Progenitor cell of endocrine pancreas (in vitro differentiated cells): ENCODE measurements around the gene ZNF414. TPM values are rescaled to one million over a fixed set of nuclear protein-coding genes. Genes with fewer than 3 reads are reported as not detected.
"Not testable (repeated sequence)": the region's sequence is repeated elsewhere in the genome, so short reads cannot be mapped to it uniquely, and the experiment has no call there.

ENCODE experiments used
- DNase-seq: peaks from one replicate; pipeline ENCODE4 v3.0.0; 2021; ENCODE audit warnings: low spot score; ENCODE audit not compliant: unreplicated experiment
- H3K27ac Mint-ChIP-seq: 2 replicates; pipeline ENCODE4 v1.8.0; 2021; ENCODE audit warnings: mild to moderate bottlenecking, moderate library complexity, mixed read lengths
- H3K27me3 Mint-ChIP-seq: 2 replicates; pipeline ENCODE4 v1.8.0; 2021; ENCODE audit warnings: mixed read lengths
- H3K36me3 Mint-ChIP-seq: 2 replicates; pipeline ENCODE4 v1.8.0; 2022; ENCODE audit warnings: mixed read lengths; ENCODE audit not compliant: insufficient read depth
- H3K4me1 Mint-ChIP-seq: 2 replicates; pipeline ENCODE4 v1.8.0; 2021; ENCODE audit warnings: low read depth, mixed read lengths
- H3K4me3 Mint-ChIP-seq: 2 replicates; pipeline ENCODE4 v1.8.0; 2021; ENCODE audit warnings: low read depth, mild to moderate bottlenecking, moderate library complexity, mixed read lengths
- H3K9me3 Mint-ChIP-seq: 2 replicates; pipeline ENCODE4 v1.8.0; 2021; ENCODE audit warnings: low read depth, mixed read lengths
- long read RNA-seq: library from polyadenylated mRNA; unstranded; transcript quantifications from one replicate; pipeline ENCODE4 v2.0.0, GENCODE V29; 2020
- total RNA-seq: library from RNA; stranded (reverse); gene quantifications from 2 replicates; pipeline ENCODE4 v1.2.1, GENCODE V29; 2021
- TF ChIP-seq, protein P1 (sequence below): fragments of 200-600 bp; sonication (generic); IDR thresholded peaks from one replicate; pipeline ENCODE4 v1.5.0; 2021; ENCODE audit warnings: antibody characterized with exemption, mild to moderate bottlenecking; ENCODE audit not compliant: unreplicated experiment

ZNF414 gene, protein sequence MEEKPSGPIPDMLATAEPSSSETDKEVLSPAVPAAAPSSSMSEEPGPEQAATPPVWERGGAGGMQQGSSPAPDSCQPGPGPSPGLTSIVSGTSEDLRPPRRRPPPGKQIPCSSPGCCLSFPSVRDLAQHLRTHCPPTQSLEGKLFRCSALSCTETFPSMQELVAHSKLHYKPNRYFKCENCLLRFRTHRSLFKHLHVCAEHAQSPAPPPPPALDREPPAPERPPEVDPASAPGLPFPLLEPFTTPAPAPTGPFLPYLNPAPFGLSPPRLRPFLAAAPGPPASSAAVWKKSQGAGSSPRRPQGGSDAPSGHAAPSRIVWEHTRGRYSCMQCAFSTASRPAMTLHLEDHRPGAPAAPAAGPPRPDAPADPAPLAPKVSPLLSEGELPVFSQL
- total RNA-seq, result 31.5 and 37.7 TPM in 2 replicates
- long read RNA-seq, result 0 reads

DNA sequence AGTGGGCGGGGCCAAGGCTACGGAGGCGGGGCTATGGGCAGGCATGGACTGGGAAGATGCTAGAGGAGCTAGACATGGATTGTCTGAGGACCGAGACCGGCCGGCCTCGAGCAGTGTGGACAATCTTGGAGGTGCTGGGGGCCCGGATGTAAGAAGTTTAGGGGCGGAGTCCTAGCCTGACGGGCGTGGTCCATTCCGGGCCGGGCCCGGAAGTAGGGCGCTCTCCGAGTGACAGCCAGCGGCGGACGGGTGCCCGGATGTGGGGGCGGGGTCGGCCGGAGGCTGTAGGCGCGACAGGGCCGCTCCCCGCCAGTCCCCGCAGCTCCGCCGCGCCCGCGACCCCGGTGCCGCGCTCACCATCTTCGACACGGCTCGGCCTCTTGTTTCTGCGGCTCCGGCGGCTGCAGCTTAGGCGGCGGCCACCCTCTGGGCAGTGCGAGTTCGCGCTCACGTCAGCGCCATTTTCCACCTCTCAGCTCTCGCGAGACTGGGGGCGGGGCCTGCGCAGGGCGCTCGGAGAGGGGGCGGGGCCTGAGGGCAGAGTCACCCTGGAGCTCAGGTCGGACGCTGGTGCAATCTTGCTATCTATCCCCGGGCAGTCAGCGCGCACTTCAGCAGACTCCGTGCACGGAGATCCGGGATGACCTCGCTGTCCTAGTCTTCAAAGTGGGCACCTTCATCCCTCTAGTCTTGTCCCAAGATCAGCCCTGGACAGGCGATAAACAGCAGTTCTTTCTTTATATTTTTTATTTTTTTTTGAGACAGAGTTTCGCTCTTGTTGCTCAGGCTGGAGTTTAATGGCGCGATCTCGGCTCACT, at the start of gene ZNF414:
ZNF414 (minus strand) TSS at position 481 of the 818 bp plus-strand sequence; CDS start at position 360, 121 bp downstream.
- peaks cover 5% of the 10 kb centered on the region for H3K4me1 Mint-ChIP-seq
- peaks cover 3% of the 10 kb centered on the region for H3K36me3 Mint-ChIP-seq
- peak within 1 kb of the TSS; percentile 98 for H3K27ac Mint-ChIP-seq
- H3K9me3 Mint-ChIP-seq, result no peaks in the 10 kb centered on the region
- H3K27me3 Mint-ChIP-seq, result peaks cover 10% of the 10 kb centered on the region
- H3K4me3 Mint-ChIP-seq, result peak within 1 kb of the TSS; percentile 94
- TF ChIP-seq, protein P1, sequence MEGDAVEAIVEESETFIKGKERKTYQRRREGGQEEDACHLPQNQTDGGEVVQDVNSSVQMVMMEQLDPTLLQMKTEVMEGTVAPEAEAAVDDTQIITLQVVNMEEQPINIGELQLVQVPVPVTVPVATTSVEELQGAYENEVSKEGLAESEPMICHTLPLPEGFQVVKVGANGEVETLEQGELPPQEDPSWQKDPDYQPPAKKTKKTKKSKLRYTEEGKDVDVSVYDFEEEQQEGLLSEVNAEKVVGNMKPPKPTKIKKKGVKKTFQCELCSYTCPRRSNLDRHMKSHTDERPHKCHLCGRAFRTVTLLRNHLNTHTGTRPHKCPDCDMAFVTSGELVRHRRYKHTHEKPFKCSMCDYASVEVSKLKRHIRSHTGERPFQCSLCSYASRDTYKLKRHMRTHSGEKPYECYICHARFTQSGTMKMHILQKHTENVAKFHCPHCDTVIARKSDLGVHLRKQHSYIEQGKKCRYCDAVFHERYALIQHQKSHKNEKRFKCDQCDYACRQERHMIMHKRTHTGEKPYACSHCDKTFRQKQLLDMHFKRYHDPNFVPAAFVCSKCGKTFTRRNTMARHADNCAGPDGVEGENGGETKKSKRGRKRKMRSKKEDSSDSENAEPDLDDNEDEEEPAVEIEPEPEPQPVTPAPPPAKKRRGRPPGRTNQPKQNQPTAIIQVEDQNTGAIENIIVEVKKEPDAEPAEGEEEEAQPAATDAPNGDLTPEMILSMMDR, result no peak
- peak; percentile 93 for DNase-seq

DNA sequence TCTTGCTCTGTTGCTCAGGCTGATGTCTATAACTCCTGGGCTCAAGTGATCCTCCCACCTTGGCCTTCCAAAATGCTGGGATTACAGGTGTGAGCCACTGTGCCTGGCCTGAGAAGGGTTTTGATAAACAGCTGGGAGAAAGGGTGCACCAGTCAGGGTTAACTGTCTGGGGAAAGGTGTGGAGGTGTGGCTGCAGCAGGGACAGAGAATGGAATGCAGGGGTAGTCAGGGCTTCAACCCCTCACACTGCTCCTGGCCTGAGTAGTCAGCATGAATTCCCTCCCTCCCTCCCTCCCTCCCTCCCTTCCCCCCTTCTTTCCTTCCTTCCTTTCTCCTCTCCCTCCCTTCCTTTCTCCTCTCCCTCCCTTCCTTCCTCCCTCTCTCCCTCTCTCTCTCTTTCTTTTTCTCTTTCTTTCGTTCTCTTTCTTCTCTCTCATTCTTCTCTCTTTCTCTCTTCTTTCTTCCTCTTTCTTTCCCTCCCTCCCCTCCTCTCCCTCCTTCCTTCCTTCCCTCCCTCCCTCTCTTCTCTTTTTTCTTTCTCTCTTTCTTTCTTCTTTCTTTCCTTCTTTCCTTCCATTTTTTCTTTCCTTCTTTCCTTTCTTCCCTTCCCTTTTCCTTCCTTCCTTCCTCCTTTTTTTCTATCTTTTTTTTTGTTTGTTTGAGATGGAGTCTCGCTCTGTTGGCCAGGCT, 47.3 kb upstream of the ZNF414 start:
- no peaks in the 10 kb centered on the region for H3K4me1 Mint-ChIP-seq
- H3K4me3 Mint-ChIP-seq, result no peak overlapping the region
- no peak for DNase-seq
- no peak overlapping the region for H3K27ac Mint-ChIP-seq
- no peaks in the 10 kb centered on the region for H3K36me3 Mint-ChIP-seq
- H3K27me3 Mint-ChIP-seq, result no peaks in the 10 kb centered on the region
- TF ChIP-seq, protein P1, result no peak
- no peaks in the 10 kb centered on the region for H3K9me3 Mint-ChIP-seq

DNA sequence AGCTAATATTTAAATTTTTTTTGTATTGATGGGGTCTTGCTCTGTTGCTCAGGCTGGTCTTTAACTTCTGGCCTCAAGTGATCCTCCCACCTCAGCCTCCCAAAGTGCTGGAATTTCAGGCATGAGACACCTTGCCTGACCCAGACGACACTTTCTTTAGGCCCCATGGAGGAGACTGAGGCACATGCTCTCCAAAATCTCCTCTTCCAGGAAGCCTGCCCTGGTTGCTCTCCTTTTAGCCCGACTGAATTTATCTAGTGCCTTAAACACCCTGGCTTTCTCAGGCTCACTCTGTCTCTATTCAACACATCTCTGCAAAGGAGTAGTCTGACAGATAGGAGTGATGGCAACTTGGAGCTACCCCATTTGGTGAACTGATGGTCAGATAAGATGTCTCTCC, 44.4 kb upstream of the ZNF414 start:
- no peaks in the 10 kb centered on the region for H3K36me3 Mint-ChIP-seq
- no peaks in the 10 kb centered on the region for H3K27me3 Mint-ChIP-seq
- H3K9me3 Mint-ChIP-seq, result no peaks in the 10 kb centered on the region
- DNase-seq, result no peak
- TF ChIP-seq, protein P1, result no peak
- H3K27ac Mint-ChIP-seq, result no peak overlapping the region
- peaks cover 1% of the 10 kb centered on the region for H3K4me1 Mint-ChIP-seq
- no peak overlapping the region for H3K4me3 Mint-ChIP-seq

DNA sequence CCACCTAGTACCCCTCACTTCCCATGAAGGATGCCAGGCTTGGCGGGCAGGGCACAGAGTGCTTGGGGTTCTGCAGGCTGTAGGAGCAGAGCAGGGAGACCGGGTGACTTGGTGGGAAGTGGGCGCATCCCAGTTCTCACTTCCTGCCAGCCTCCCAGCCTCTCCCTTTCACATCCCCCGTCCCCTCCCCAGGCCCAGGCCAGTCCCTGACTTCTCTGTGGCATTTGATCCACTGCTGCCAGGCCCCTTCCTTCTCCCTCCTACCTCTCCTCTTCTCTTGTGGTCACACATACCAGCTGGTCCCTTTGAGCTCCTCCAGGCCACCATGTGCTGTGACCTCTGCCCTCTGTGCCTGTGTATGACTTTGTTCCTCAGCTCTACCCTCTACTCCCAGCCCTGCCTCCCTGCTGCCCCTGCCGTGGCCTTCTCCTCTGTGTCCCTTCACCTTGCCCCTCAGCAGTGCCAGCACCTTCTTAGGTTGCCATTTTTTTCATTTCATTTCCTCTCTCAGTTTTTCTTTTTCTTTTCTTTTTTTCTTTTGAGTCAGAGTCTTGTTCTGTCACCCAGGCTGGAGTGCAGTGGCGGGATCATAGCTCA, 43.8 kb upstream of the ZNF414 start:
- Mint-ChIP-seq H3K4me3 (no peak overlapping the region), H3K36me3 (no peaks in the 10 kb centered on the region), H3K27ac (no peak overlapping the region), H3K27me3 (no peaks in the 10 kb centered on the region), H3K4me1 (peaks cover 1% of the 10 kb centered on the region), H3K9me3 (no peaks in the 10 kb centered on the region)
- TF ChIP-seq, protein P1, result no peak
- no peak for DNase-seq

DNA sequence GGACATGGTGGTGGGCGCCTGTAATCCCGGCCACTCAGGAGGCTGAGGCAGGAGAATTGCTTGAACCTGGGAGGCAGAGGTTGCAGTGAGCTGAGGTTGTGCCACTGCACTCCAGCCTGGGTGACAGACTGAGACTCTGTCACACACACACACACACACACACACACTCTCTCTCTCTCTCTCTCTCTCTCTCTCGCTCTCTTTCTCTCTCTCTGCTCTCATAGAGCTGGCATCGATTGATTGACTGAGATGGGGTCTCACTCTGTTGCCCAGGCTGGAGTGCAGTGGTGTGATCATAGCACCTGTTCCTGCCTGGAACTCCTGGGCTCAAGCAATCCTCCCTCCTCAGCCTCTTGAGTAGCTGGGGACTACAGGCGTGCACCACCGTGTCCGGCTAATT, 39.8 kb upstream of the ZNF414 start:
- not testable (repeated sequence) for H3K27ac Mint-ChIP-seq, H3K4me3 Mint-ChIP-seq, H3K9me3 Mint-ChIP-seq, H3K27me3 Mint-ChIP-seq, DNase-seq, H3K4me1 Mint-ChIP-seq, H3K36me3 Mint-ChIP-seq
